ENCODE data around the gene EXT2.

EXT2 gene

DNA sequence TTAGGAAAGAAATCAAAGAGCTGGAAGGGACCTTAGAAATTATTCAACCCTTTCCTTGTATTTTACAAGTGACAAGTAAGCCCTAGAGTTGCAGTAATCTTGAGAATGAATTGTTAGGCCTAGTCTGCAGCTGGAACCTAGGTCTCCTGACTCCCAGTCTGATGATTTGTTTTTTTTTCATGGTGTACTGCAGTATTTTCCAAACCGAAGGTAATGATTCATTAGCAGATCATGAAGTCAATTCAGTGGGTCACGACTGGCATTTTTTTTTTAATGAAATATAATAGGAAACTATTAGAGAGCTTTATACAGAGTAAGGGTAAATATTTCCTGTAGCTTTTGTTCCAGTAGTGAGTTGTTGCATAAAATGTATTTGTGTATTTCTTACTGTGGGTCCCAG, 42.8 kb downstream of the EXT2 start:
- TF ChIP-seq, protein P1, sequence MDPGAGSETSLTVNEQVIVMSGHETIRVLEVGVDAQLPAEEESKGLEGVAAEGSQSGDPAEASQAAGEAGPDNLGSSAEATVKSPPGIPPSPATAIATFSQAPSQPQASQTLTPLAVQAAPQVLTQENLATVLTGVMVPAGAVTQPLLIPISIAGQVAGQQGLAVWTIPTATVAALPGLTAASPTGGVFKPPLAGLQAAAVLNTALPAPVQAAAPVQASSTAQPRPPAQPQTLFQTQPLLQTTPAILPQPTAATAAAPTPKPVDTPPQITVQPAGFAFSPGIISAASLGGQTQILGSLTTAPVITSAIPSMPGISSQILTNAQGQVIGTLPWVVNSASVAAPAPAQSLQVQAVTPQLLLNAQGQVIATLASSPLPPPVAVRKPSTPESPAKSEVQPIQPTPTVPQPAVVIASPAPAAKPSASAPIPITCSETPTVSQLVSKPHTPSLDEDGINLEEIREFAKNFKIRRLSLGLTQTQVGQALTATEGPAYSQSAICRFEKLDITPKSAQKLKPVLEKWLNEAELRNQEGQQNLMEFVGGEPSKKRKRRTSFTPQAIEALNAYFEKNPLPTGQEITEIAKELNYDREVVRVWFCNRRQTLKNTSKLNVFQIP (CRISPR knock-in tag; IDR thresholded peaks at IDR 0.05; ENCODE audit: borderline replicate concordance, low read depth) = no peak
- TF ChIP-seq, protein P2, sequence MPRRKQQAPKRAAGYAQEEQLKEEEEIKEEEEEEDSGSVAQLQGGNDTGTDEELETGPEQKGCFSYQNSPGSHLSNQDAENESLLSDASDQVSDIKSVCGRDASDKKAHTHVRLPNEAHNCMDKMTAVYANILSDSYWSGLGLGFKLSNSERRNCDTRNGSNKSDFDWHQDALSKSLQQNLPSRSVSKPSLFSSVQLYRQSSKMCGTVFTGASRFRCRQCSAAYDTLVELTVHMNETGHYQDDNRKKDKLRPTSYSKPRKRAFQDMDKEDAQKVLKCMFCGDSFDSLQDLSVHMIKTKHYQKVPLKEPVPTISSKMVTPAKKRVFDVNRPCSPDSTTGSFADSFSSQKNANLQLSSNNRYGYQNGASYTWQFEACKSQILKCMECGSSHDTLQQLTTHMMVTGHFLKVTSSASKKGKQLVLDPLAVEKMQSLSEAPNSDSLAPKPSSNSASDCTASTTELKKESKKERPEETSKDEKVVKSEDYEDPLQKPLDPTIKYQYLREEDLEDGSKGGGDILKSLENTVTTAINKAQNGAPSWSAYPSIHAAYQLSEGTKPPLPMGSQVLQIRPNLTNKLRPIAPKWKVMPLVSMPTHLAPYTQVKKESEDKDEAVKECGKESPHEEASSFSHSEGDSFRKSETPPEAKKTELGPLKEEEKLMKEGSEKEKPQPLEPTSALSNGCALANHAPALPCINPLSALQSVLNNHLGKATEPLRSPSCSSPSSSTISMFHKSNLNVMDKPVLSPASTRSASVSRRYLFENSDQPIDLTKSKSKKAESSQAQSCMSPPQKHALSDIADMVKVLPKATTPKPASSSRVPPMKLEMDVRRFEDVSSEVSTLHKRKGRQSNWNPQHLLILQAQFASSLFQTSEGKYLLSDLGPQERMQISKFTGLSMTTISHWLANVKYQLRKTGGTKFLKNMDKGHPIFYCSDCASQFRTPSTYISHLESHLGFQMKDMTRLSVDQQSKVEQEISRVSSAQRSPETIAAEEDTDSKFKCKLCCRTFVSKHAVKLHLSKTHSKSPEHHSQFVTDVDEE (CRISPR knock-in tag; IDR thresholded peaks at IDR 0.05) = no peak
- TF ChIP-seq ZNF70 (CRISPR knock-in tag; IDR thresholded peaks at IDR 0.05) (no peak), ISL1 (CRISPR knock-in tag; IDR thresholded peaks at IDR 0.05) (no peak), ARNTL (CRISPR knock-in tag; IDR thresholded peaks at IDR 0.05; ENCODE audit: borderline replicate concordance, low read depth) (no peak), RARB (CRISPR knock-in tag; IDR thresholded peaks at IDR 0.05) (no peak), TCF4 (CRISPR knock-in tag; IDR thresholded peaks at IDR 0.05; ENCODE audit: borderline replicate concordance) (no peak), ZNF565 (CRISPR knock-in tag; conservative IDR thresholded peaks at IDR 0.05; ENCODE audit: low read depth) (no peak), ZC3H10 (CRISPR knock-in tag; IDR thresholded peaks at IDR 0.05) (no peak), BACH2 (CRISPR knock-in tag; IDR thresholded peaks at IDR 0.05; ENCODE audit: borderline replicate concordance) (no peak)
- TF ChIP-seq, protein P3, sequence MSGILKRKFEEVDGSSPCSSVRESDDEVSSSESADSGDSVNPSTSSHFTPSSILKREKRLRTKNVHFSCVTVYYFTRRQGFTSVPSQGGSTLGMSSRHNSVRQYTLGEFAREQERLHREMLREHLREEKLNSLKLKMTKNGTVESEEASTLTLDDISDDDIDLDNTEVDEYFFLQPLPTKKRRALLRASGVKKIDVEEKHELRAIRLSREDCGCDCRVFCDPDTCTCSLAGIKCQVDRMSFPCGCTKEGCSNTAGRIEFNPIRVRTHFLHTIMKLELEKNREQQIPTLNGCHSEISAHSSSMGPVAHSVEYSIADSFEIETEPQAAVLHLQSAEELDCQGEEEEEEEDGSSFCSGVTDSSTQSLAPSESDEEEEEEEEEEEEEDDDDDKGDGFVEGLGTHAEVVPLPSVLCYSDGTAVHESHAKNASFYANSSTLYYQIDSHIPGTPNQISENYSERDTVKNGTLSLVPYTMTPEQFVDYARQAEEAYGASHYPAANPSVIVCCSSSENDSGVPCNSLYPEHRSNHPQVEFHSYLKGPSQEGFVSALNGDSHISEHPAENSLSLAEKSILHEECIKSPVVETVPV (CRISPR knock-in tag; IDR thresholded peaks at IDR 0.05) = no peak
- TF ChIP-seq, protein P4, sequence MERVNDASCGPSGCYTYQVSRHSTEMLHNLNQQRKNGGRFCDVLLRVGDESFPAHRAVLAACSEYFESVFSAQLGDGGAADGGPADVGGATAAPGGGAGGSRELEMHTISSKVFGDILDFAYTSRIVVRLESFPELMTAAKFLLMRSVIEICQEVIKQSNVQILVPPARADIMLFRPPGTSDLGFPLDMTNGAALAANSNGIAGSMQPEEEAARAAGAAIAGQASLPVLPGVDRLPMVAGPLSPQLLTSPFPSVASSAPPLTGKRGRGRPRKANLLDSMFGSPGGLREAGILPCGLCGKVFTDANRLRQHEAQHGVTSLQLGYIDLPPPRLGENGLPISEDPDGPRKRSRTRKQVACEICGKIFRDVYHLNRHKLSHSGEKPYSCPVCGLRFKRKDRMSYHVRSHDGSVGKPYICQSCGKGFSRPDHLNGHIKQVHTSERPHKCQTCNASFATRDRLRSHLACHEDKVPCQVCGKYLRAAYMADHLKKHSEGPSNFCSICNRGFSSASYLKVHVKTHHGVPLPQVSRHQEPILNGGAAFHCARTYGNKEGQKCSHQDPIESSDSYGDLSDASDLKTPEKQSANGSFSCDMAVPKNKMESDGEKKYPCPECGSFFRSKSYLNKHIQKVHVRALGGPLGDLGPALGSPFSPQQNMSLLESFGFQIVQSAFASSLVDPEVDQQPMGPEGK (CRISPR knock-in tag; IDR thresholded peaks at IDR 0.05; ENCODE audit: borderline replicate concordance) = no peak
- ATAC-seq = no peak

DNA sequence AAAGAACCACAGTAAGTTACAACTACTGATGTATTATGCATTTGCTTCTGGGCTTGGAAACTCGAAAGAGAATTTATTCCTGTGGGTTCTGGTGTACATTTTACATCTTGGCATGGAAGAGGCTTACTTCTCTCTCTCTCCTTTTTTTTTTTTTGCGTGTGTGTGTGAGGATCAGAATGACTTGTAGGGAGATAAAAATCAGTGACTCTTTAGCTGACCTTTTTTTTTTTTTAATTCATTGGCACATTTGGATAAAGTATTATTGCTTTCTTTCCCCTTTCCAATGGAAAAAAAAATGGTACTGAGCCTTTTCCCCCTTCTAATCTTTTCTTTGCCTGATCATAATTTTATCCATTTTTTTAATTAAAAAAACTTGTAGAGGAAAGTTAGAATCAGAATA, 43.5 kb downstream of the EXT2 start:
- no peak for ATAC-seq
- TF ChIP-seq RARB (CRISPR knock-in tag; IDR thresholded peaks at IDR 0.05) (no peak), ZNF8 (CRISPR knock-in tag; IDR thresholded peaks at IDR 0.05) (no peak), ZNF565 (CRISPR knock-in tag; conservative IDR thresholded peaks at IDR 0.05; ENCODE audit: low read depth) (no peak), ISL1 (CRISPR knock-in tag; IDR thresholded peaks at IDR 0.05) (no peak), SNAI2 (CRISPR knock-in tag; IDR thresholded peaks at IDR 0.05) (no peak), ARNTL (CRISPR knock-in tag; IDR thresholded peaks at IDR 0.05; ENCODE audit: borderline replicate concordance, low read depth) (no peak), OSR1 (CRISPR knock-in tag; IDR thresholded peaks at IDR 0.05) (no peak)
- TF ChIP-seq, protein P5, sequence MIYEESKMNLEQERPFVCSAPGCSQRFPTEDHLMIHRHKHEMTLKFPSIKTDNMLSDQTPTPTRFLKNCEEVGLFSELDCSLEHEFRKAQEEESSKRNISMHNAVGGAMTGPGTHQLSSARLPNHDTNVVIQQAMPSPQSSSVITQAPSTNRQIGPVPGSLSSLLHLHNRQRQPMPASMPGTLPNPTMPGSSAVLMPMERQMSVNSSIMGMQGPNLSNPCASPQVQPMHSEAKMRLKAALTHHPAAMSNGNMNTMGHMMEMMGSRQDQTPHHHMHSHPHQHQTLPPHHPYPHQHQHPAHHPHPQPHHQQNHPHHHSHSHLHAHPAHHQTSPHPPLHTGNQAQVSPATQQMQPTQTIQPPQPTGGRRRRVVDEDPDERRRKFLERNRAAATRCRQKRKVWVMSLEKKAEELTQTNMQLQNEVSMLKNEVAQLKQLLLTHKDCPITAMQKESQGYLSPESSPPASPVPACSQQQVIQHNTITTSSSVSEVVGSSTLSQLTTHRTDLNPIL (CRISPR knock-in tag; IDR thresholded peaks at IDR 0.05; ENCODE audit: low read depth) = no peak

DNA sequence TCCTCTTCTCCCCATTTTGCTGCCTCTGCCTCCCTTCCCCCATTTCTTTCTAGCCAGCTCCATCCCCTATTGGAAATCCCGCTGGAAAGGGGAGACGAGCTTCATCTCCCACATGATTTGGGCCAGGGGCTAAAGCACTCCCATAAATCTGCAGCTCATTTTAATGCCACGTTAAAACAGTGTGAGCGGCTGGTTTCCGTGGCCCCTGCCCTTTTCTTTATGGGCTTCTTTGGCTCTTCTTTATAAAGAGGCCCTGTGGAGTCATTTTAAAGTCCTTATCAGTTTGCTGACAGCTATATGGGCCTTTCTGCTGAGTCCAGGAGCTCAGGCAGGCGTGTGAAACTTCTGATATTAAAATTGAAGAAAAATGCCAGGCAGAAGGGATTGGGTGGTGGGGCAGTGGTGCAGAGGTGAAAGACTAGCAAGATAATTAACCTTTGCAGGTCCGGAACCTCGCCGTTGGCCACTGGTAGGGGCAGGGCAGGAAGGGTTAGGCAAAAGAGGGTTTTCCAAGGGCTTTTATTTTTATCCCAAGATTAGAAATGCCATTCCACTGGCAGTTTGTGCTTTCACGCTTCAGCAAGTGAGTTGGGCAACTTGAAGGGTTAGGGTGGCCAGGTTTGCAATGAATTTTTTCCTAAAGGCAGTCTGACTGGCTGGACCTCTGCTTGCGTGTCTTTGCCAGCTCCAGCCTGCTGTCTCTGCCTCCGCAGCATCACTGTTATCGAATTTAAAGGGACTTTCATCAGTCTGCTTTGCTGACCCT, 44.3 kb downstream of the EXT2 start:
- TF ChIP-seq SNAI2 (CRISPR knock-in tag; IDR thresholded peaks at IDR 0.05) (no peak), RARB (CRISPR knock-in tag; IDR thresholded peaks at IDR 0.05) (no peak), TOX (CRISPR knock-in tag; IDR thresholded peaks at IDR 0.05; ENCODE audit: borderline replicate concordance) (no peak), ARNTL (CRISPR knock-in tag; IDR thresholded peaks at IDR 0.05; ENCODE audit: borderline replicate concordance, low read depth) (no peak)

DNA sequence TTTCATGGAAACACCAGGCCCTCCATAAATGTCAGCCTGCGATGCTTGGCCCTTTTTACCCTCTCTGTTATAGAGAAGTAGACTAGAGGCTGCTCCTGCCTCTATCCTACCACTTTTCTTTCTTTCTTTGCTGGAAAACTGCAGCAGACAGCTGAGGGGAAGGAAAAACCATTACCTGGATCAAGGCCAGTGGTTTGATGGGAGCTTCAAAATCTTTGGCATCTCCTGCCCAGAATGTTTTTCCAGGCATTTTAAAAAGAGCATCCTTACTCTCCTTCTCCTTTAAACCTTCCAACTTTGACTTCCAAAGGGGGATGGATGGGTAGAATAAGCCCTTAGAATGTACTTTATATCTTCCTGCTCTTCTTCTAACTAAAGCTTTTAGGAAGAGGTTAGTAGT, 44.9 kb downstream of the EXT2 start:
- TF ChIP-seq GLIS3 (CRISPR knock-in tag; IDR thresholded peaks at IDR 0.05) = no peak
- no peak for TF ChIP-seq PPARA (CRISPR knock-in tag; IDR thresholded peaks at IDR 0.05; ENCODE audit: borderline replicate concordance)
- no peak for TF ChIP-seq ZFP30 (CRISPR knock-in tag; IDR thresholded peaks at IDR 0.05)
- TF ChIP-seq SNAI2 (CRISPR knock-in tag; IDR thresholded peaks at IDR 0.05) = no peak
- TF ChIP-seq BACH2 (CRISPR knock-in tag; IDR thresholded peaks at IDR 0.05; ENCODE audit: borderline replicate concordance) = no peak
- no peak for TF ChIP-seq ZNF565 (CRISPR knock-in tag; conservative IDR thresholded peaks at IDR 0.05; ENCODE audit: low read depth)
- no peak for TF ChIP-seq ZC3H10 (CRISPR knock-in tag; IDR thresholded peaks at IDR 0.05)
- no peak for TF ChIP-seq TCF4 (CRISPR knock-in tag; IDR thresholded peaks at IDR 0.05; ENCODE audit: borderline replicate concordance)
- TF ChIP-seq ZNF70 (CRISPR knock-in tag; IDR thresholded peaks at IDR 0.05) = no peak
- no peak for TF ChIP-seq ESRRG (CRISPR knock-in tag; IDR thresholded peaks at IDR 0.05)
- no peak for ATAC-seq

More for the DNA sequence above, 44.3 kb downstream of the EXT2 start:
- no peak for ATAC-seq
